IMR-90 (cell line): Measurements from ENCODE around the gene TCERG1L. TPM values are rescaled to one million over a fixed set of nuclear protein-coding genes. Genes with fewer than 3 reads are reported as not detected.

Source experiments
- ATAC-seq: fragments of 200-7000 bp; cut with Tn5 transposase; 2 replicates; pipeline ENCODE4 v1.9.1; 2020; ENCODE audit warnings: low read depth, mild to moderate bottlenecking, moderate library complexity
- BruUV-seq: library from RNA; stranded (reverse); fragments of 400-500 nt; replicated peaks from 2 replicates; lab custom pipeline; 2021; lab: Mats Ljungman, UMichigan
- CTCF ChIA-PET: fragments of 300-600 bp; formaldehyde crosslinking; extraction: SDS; loops from one replicate; lab custom pipeline; 2021; ENCODE audit warnings: antibody characterized with exemption; lab: Yijun Ruan, JAX
- POLR2A ChIA-PET: fragments of 300-600 bp; sonication (Branson Sonifier 250); formaldehyde crosslinking; loops from one replicate; lab custom pipeline; 2022; ENCODE audit warnings: antibody characterized with exemption; ENCODE audit not compliant: unreplicated experiment; lab: Charles Lee
- DNase-seq: peaks from one replicate; pipeline ENCODE4 v3.0.0; 2013
- H2AFZ ChIP-seq: replicated peaks from 2 replicates; pipeline ENCODE3; 2013; ENCODE audit warnings: low read length, mild to moderate bottlenecking; ENCODE audit not compliant: poor library complexity
- H2AK5ac ChIP-seq: 2 replicates; pipeline ENCODE4 v1.6.1; 2013; ENCODE audit warnings: low read depth, low read length, inconsistent platforms
- H2AK9ac ChIP-seq: replicated peaks from 2 replicates; pipeline ENCODE3; 2013; ENCODE audit warnings: mild to moderate bottlenecking, low read depth, low read length, moderate library complexity; ENCODE audit not compliant: poor library complexity
- H2BK120ac ChIP-seq: 2 replicates; pipeline ENCODE4 v1.6.1; 2013; ENCODE audit warnings: low read depth, low read length, inconsistent platforms
- H2BK15ac ChIP-seq: 3 replicates; pipeline ENCODE4 v1.6.1; 2013; ENCODE audit warnings: low read depth, low read length, inconsistent platforms
- H2BK20ac ChIP-seq: 2 replicates; pipeline ENCODE4 v1.6.1; 2013; ENCODE audit warnings: low read depth, mild to moderate bottlenecking, inconsistent platforms, low read length, moderate library complexity
- H2BK5ac ChIP-seq: 2 replicates; pipeline ENCODE4 v1.6.1; 2013; ENCODE audit warnings: mild to moderate bottlenecking, low read depth, low read length, inconsistent platforms; ENCODE audit not compliant: poor library complexity, severe bottlenecking
- H3K14ac ChIP-seq: replicated peaks from 2 replicates; pipeline ENCODE4 v1.6.1; 2013; ENCODE audit warnings: low read depth, low read length, inconsistent platforms
- H3K18ac ChIP-seq: 2 replicates; pipeline ENCODE4 v1.6.1; 2013; ENCODE audit warnings: low read depth, low read length, control low read depth
- H3K23ac ChIP-seq: 2 replicates; pipeline ENCODE4 v1.6.1; 2013; ENCODE audit warnings: low read depth, low read length, inconsistent platforms
- H3K27ac ChIP-seq: 2 replicates; pipeline ENCODE4 v1.5.1; 2013; ENCODE audit warnings: mild to moderate bottlenecking, control low read depth, low read length; ENCODE audit not compliant: insufficient read depth
- H3K27me3 ChIP-seq: 2 replicates; pipeline ENCODE4 v1.6.1; 2013; ENCODE audit warnings: low read length; ENCODE audit not compliant: control insufficient read depth, insufficient read depth
- H3K36me3 ChIP-seq: 2 replicates; pipeline ENCODE4 v1.6.1; 2013; ENCODE audit warnings: low read length, mixed read lengths; ENCODE audit not compliant: control insufficient read depth, insufficient read depth
- H3K4ac ChIP-seq: 2 replicates; pipeline ENCODE4 v1.6.1; 2013; ENCODE audit warnings: low read depth, low read length, inconsistent platforms
- H3K4me1 ChIP-seq: 2 replicates; pipeline ENCODE4 v1.6.1; 2013; ENCODE audit warnings: low read length, mixed read lengths; ENCODE audit not compliant: control insufficient read depth, insufficient read depth
- H3K4me2 ChIP-seq: 2 replicates; pipeline ENCODE4 v1.6.1; 2013; ENCODE audit warnings: low read depth, mild to moderate bottlenecking, control low read depth, low read length, moderate library complexity
- H3K4me3 ChIP-seq: 2 replicates; pipeline ENCODE4 v1.5.1; 2013; ENCODE audit warnings: low read depth, mild to moderate bottlenecking, control low read depth, low read length, moderate library complexity; ENCODE audit not compliant: insufficient read depth
- H3K56ac ChIP-seq: 2 replicates; pipeline ENCODE4 v1.6.1; 2013; ENCODE audit warnings: low read length, inconsistent platforms; ENCODE audit not compliant: insufficient read depth; ENCODE audit errors: extremely low read depth
- H3K79me1 ChIP-seq, 2 experiments: 2 replicates each; pipeline ENCODE4 v1.6.1; 2013; ENCODE audit warnings: low read length in 2 of 2, inconsistent platforms in 1 of 2, low read depth in 1 of 2
- H3K9ac ChIP-seq: 2 replicates; pipeline ENCODE4 v1.6.1; 2013; ENCODE audit warnings: low read depth, low read length, control low read depth
- H3K9me1 ChIP-seq: 2 replicates; pipeline ENCODE4 v1.6.1; 2013; ENCODE audit warnings: low read length, inconsistent platforms; ENCODE audit not compliant: insufficient read depth
- H3K9me3 ChIP-seq: 2 replicates; pipeline ENCODE4 v1.6.1; 2013; ENCODE audit warnings: low read length; ENCODE audit not compliant: control insufficient read depth, insufficient read depth
- H4K20me1 ChIP-seq: 2 replicates; pipeline ENCODE4 v1.6.1; 2013; ENCODE audit warnings: low read length, inconsistent platforms; ENCODE audit not compliant: insufficient read depth
- H4K5ac ChIP-seq: 2 replicates; pipeline ENCODE4 v1.6.1; 2013; ENCODE audit warnings: mild to moderate bottlenecking, low read depth, low read length, control low read depth
- H4K8ac ChIP-seq, 2 experiments: 2 replicates each; pipeline ENCODE4 v1.6.1; 2013; ENCODE audit warnings: low read depth in 2 of 2, low read length in 2 of 2, control low read depth in 1 of 2, inconsistent platforms in 1 of 2
- H4K91ac ChIP-seq: 2 replicates; pipeline ENCODE4 v1.6.1; 2013; ENCODE audit warnings: low read depth, low read length, inconsistent platforms; ENCODE audit not compliant: insufficient read depth
- BHLHE40 ChIP-seq: fragments of 150-350 bp; IDR thresholded peaks from 2 replicates; pipeline ENCODE4 v1.6.1; 2016; ENCODE audit warnings: mild to moderate bottlenecking, low read depth, low read length
- CEBPB ChIP-seq: IDR thresholded peaks from 2 replicates; pipeline ENCODE4 v1.6.1; 2012; ENCODE audit warnings: low read depth, low read length, improper control_type of control experiment
- CTCF ChIP-seq: conservative IDR thresholded peaks from 2 replicates; pipeline ENCODE4 v1.5.1; 2012; ENCODE audit warnings: mild to moderate bottlenecking, low read depth, low read length, improper control_type of control experiment
- NFE2L2 ChIP-seq: fragments of 150-350 bp; IDR thresholded peaks from 2 replicates; pipeline ENCODE4 v1.6.1; 2016; ENCODE audit warnings: low read depth, mild to moderate bottlenecking, low read length
- POLR2A ChIP-seq: IDR thresholded peaks from 2 replicates; pipeline ENCODE4 v1.6.1; 2012; ENCODE audit warnings: mild to moderate bottlenecking, low read depth, low read length
- RAD21 ChIP-seq: IDR thresholded peaks from 2 replicates; pipeline ENCODE4 v1.6.1; 2012; ENCODE audit warnings: low read length, improper control_type of control experiment
- RCOR1 ChIP-seq: IDR thresholded peaks from 2 replicates; pipeline ENCODE4 v1.6.1; 2012; ENCODE audit warnings: mild to moderate bottlenecking, low read length, improper control_type of control experiment; ENCODE audit not compliant: insufficient replicate concordance
- RFX5 ChIP-seq: IDR thresholded peaks from 2 replicates; pipeline ENCODE4 v1.8.0; 2012; ENCODE audit warnings: low read depth, mild to moderate bottlenecking, low read length, moderate library complexity
- SMC3 ChIP-seq: fragments of 150-350 bp; IDR thresholded peaks from 2 replicates; pipeline ENCODE4 v1.6.1; 2016; ENCODE audit warnings: low read depth, mild to moderate bottlenecking, antibody characterized with exemption, low read length, moderate library complexity
- USF2 ChIP-seq: fragments of 150-350 bp; IDR thresholded peaks from 2 replicates; pipeline ENCODE4 v1.6.1; 2017; ENCODE audit warnings: mild to moderate bottlenecking, antibody characterized with exemption, low read length, low read depth
- WGBS, 2 experiments: methylation state at CpG; one replicate each; pipeline versions ENCODE4 v1.1.5 to v1.1.7; 2013; ENCODE audit warnings: missing lambda C conversion rate in 2 of 2; ENCODE audit not compliant: insufficient read length in 1 of 2; ENCODE audit errors: extremely low coverage in 2 of 2; 5-methylcytosine and 5-hydroxymethylcytosine counted together
- dilution Hi-C: fragments of 300-500 bp; cut with HindIII; formaldehyde crosslinking; loops from one replicate; pipeline ENCODE4 v1.14.3; 2018; ENCODE audit warnings: low sequenced_read_pairs; ENCODE audit not compliant: unreplicated experiment
- in situ Hi-C: fragments of 300-500 bp; cut with MboI; formaldehyde crosslinking; loops from 3 replicates; pipeline ENCODE4 v1.14.3; 2019; ENCODE audit warnings: low sequenced_read_pairs, inconsistent platforms, mixed read lengths
- intact Hi-C: fragments of 100-400 bp; cut with micrococcal nuclease; formaldehyde crosslinking; loops from 2 replicates; pipeline ENCODE4 v1.10.0; 2022
- polyA plus RNA-seq, 3 experiments: library from polyadenylated mRNA; depleted of rRNA; stranded (reverse); fragments of >200 nt; gene quantifications; 2 replicates each; pipeline ENCODE4 v1.2.3, GENCODE V29; 2012; ENCODE audit warnings: low replicate concordance in 1 of 3
- total RNA-seq: library from RNA; depleted of rRNA; stranded (reverse); fragments of >200 nt; gene quantifications from 2 replicates; pipeline ENCODE4 v1.2.3, GENCODE V29; 2012

Gene TCERG1L
- total and polyA plus RNA-seq, 2 of the 4 experiments (the other 2 are of a cell fraction), result not detected

DNA sequence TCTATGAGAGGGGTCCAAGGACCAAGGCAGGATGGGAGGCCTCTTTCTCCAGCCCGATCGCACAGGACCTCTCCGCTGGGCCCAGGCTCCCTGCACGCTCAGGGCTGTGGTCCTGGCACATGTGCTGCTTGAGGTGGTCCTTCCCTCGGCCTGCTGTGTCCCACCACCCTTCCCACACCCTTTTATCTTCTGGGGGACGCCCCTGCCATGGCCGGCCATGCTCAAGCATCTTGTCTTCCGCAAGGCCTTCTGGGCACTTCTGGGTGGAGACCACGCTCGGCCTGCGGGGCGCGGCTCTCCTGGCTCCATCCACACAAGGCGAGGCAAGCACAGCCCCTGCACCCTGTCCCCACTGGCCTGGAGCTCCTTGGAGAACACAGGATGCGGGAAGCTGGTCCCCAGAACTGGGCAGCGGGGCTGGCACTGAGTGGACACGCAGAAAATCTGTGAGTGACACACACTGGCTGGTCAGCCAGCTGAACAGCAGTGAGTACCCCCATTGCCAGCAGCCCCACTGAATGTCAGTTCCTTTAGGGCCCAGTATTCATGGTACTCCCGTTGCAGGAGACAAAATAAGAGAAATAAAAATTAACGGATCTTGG is 115.9 kb downstream of the TCERG1L start:
- Histone ChIP-seq H3K9ac (no peak overlapping the region), H2BK20ac (no peak overlapping the region), H3K18ac (no peak overlapping the region), H3K79me1 (no peaks in the 10 kb centered on the region), H3K23ac (no peak overlapping the region), H3K9me1 (no peaks in the 10 kb centered on the region), H4K5ac (no peak overlapping the region), H2BK15ac (no peak overlapping the region), H3K4ac (no peak overlapping the region), H3K4me3 (no peak overlapping the region), H3K4me2 (no peak overlapping the region), H2AK9ac (no peak overlapping the region), H4K91ac (no peak overlapping the region), H2AK5ac (no peak overlapping the region), H3K27me3 (no peaks in the 10 kb centered on the region), H3K4me1 (no peaks in the 10 kb centered on the region), H3K36me3 (no peaks in the 10 kb centered on the region), H3K14ac (no peak overlapping the region), H4K20me1 (no peaks in the 10 kb centered on the region), H3K27ac (no peak overlapping the region), H3K9me3 (peaks cover 39% of the 10 kb centered on the region), H2AFZ (no peak overlapping the region), H2BK5ac (no peak overlapping the region), H3K56ac (no peak overlapping the region), H2BK120ac (no peak overlapping the region), H4K8ac (no peak overlapping the region)
- in situ Hi-C loops, result no loop called here
- dilution Hi-C loops, result no loop called here
- no peak for ATAC-seq
- CTCF ChIA-PET, result no interaction called here
- DNase-seq, result no peak
- WGBS, 2 experiments, result 73% methylated on average over 3 of the region's 19 CpGs; no CpG with 5 or more reads in 1 of the 2 experiments
- intact Hi-C loops, result no loop called here
- POLR2A ChIA-PET, result no interaction called here
- no TSS peak for BruUV-seq
- TF ChIP-seq RFX5, result no peak
- TF ChIP-seq BHLHE40, result no peak
- no peak for TF ChIP-seq CTCF
- no peak for TF ChIP-seq NFE2L2
- TF ChIP-seq SMC3, result no peak
- TF ChIP-seq POLR2A, result no peak
- TF ChIP-seq RAD21, result no peak
- TF ChIP-seq RCOR1, result no peak
- no peak for TF ChIP-seq CEBPB
- no peak for TF ChIP-seq USF2
